HG03135 (cell line): ENCODE results near the gene SYCE1.

Source experiments
- ATAC-seq: cut with Tn5 transposase; IDR thresholded peaks from one replicate; pipeline ENCODE4 v1.9.1; 2021; ENCODE audit warnings: mild to moderate bottlenecking, moderate library complexity; ENCODE audit not compliant: unreplicated experiment

The SYCE1 gene

GRCh38 chr10:133516057-133516456, 49.3 kb downstream of the SYCE1 start:
- ATAC-seq: no peak

GRCh38 chr10:133515471-133515870, 49.9 kb downstream of the SYCE1 start:
- no peak for ATAC-seq

GRCh38 chr10:133511907-133512528, 53.4 kb downstream of the SYCE1 start:
- no peak for ATAC-seq

GRCh38 chr10:133511408-133511807, 54.0 kb downstream of the SYCE1 start:
- ATAC-seq: no peak

GRCh38 chr10:133509700-133510099, 55.7 kb downstream of the SYCE1 start:
- no peak for ATAC-seq
